GM12874 (cell line): ENCODE data around the gene NTM.

Experiments used
- CTCF ChIP-seq: IDR thresholded peaks from 2 replicates; pipeline ENCODE4 v1.5.1; 2011; ENCODE audit warnings: low read depth, mild to moderate bottlenecking, control low read depth, low read length, moderate library complexity; ENCODE audit not compliant: insufficient read depth

The NTM gene

GRCh38 chr11:132217856-132218255, 847.4 kb downstream of the NTM start:
- no peak for TF ChIP-seq CTCF

GRCh38 chr11:132220474-132220873, 850.1 kb downstream of the NTM start:
- no peak for TF ChIP-seq CTCF

- TF ChIP-seq CTCF, result no peak
Measured at GRCh38 chr11:132222345-132222744, 851.9 kb downstream of the NTM start.

GRCh38 chr11:132226522-132226921, 856.1 kb downstream of the NTM start:
- no peak for TF ChIP-seq CTCF

- TF ChIP-seq CTCF, result no peak
Measured at GRCh38 chr11:132228746-132229325, 858.4 kb downstream of the NTM start.

GRCh38 chr11:132231656-132232347, 861.4 kb downstream of the NTM start:
- TF ChIP-seq CTCF, result no peak

- TF ChIP-seq CTCF, result no peak
Measured at GRCh38 chr11:132234878-132235277, 864.5 kb downstream of the NTM start.

GRCh38 chr11:132237781-132238180, 867.4 kb downstream of the NTM start:
- TF ChIP-seq CTCF, result no peak
